ENCODE results near the gene ADGRB2.

GRCh38 chr1:31762323-31762722 is 1.8 kb downstream of the ADGRB2 start:
- TF ChIP-seq, protein P1, sequence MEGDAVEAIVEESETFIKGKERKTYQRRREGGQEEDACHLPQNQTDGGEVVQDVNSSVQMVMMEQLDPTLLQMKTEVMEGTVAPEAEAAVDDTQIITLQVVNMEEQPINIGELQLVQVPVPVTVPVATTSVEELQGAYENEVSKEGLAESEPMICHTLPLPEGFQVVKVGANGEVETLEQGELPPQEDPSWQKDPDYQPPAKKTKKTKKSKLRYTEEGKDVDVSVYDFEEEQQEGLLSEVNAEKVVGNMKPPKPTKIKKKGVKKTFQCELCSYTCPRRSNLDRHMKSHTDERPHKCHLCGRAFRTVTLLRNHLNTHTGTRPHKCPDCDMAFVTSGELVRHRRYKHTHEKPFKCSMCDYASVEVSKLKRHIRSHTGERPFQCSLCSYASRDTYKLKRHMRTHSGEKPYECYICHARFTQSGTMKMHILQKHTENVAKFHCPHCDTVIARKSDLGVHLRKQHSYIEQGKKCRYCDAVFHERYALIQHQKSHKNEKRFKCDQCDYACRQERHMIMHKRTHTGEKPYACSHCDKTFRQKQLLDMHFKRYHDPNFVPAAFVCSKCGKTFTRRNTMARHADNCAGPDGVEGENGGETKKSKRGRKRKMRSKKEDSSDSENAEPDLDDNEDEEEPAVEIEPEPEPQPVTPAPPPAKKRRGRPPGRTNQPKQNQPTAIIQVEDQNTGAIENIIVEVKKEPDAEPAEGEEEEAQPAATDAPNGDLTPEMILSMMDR (IDR thresholded peaks at IDR 0.05 in 4 of 5, conservative IDR thresholded peaks at IDR 0.05 in 1 of 5), result no peak
- TF ChIP-seq POLR2A (IDR thresholded peaks at IDR 0.05), result no peak

Measured in gastrocnemius medialis (tissue), 4 donors.